NOMO-1 treated with DMSO at 0.1 percent for 48 hours (cell line): Measurements from ENCODE around the gene DQX1.
A peak's percentile ranks its signal among the peaks of the same experiment; 100 is the strongest.

Source experiments
- DNase-seq: peaks from one replicate; lab custom pipeline; 2025; ENCODE audit not compliant: unreplicated experiment; lab: John Stamatoyannopoulos, UW

DQX1 gene

GRCh38 chr2:74512744-74513604, 13.1 kb downstream of the DQX1 start:
- no peak for DNase-seq

GRCh38 chr2:74511104-74511989, 14.7 kb downstream of the DQX1 start:
- no peak for DNase-seq

DNA sequence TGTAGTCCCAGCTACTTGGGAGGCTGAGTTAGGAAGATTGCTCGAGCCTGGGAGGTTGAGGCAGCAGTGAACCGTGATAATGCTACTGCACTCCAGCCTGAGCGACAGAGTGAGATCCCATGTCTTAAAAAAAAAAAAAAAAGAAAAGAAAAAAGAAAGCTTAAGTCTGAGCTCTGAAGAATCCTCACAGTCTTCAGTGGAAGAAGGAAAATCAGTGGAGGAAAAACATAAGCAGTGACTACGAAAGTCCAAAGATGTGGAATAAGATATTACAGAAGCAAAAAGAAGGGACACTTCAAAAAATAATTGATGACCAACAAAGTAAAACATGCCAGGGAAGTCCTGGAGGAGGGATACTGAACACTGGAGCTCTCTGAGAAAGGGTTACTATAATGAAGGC, 15.8 kb downstream of the DQX1 start:
- no peak for DNase-seq

- no peak for DNase-seq
These were observed 18.0 kb downstream of the DQX1 start for GRCh38 chr2:74507926-74508520.

- DNase-seq: peak; percentile 93
These were observed 18.7 kb downstream of the DQX1 start, which contains the start of gene PCGF1 for GRCh38 chr2:74507145-74507925. Gene PCGF1, minus strand, starts transcription at chr2:74507695. Its CDS starts 27 bp downstream, at chr2:74507668.

DNA sequence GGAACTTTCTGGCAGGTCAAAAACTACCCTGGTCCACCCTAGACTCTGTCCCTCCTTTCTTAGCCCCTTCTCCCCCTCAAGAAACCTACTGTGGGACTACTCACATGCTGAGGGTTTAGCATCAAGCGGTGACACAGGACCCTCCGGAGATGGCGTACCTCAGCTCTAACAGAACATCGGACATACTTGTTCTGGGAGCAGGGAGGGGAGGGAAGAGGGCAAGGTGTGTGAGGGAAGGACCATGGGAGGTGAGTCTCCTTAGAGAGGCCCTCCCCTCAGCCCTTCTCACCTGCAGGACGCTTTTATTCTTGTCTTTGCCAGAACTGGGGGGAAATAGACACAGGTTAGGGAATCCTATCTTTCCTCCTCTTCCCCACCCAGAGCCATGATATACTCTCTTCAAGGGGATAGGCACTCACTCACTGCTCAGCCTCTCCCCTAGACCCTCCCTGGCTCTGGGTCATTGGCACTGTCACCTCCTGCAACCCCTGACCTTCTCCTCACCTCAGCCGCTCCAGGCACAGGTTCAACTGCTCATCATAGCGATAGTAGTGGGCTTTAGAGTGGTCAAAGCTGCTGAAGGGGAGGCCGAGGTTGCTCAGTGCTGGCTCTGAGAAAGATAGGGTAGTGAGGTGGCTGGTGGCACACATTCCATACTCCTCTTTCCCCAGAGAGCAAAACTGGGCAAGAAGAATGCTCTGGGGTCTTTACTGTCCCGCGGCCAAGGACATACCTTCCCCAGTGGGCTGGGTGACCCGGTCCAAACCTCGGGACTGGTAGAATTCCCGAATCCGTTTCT, 20.4 kb downstream of the DQX1 start:
- no peak for DNase-seq

GRCh38 chr2:74504591-74504990, 21.4 kb downstream of the DQX1 start:
- DNase-seq: no peak

- DNase-seq: no peak
These were observed 22.2 kb downstream of the DQX1 start for GRCh38 chr2:74503506-74504475.

DNA sequence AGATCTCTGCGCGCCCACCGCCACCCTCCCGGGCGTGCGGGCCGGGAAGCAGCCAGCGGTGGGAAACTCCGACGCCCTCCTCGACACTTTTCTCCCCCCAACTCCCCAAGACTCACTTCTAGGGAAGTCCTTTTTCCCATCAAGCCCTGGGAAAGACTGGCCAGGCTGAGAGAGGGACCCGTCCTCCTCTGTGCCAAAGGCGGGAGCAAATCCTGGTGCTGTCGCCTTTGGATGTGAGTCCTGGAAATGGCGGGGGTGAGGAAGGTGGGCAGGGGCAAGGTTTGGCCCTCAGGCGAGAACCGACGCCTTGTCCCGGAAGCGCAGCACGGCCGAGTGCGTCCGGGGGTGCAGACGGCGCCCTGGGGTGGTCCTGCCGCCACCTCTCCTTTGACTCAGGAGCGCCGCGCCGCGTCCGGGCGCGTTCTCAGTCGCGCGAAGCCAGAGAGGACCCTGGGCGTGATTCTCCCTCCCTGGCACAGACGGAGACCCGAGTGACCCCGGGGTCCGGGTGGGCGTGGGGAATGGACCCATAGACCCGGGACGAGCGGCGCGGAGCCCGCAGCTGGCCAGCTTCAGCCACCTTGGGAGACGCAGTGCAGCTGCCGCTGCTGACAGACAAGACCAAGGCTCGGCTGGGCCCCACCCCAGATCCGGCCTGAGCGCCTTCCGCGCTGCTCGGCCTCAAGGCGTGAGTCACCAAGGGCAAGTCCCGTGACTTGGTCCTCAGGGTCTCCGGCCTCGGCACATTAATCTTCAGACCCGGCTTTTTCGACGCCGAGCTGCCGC, 23.1 kb downstream of the DQX1 start:
- DNase-seq: peak; percentile 70

DNA sequence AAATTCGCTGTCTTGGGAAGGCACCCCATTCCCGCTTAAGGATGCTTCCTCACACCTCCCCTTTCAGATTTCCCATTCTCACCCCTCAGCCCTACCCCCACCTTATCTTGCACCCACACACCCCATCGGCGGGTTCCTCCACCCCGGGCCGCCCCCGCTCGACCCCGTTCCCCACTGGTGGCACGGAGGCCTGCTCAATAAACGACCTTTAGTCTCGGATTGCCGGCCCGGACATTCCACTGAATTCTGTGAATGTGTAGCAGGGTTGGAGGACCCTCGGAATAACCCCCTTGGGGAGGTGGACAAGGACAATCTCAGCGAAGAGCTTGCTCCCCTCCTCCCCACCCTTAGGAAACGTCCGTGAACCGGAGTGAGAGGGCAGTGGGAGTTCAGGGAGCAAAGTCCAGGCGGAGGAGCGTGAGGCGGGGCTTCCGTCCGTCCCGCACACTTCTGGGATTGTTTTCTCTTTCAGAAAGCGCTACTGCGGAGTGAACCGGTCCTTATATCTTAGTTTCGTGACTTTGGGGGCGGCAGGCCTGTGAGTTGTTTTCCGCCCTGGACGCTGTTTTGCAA, 23.8 kb downstream of the DQX1 start:
- DNase-seq: peak; percentile 10

DNA sequence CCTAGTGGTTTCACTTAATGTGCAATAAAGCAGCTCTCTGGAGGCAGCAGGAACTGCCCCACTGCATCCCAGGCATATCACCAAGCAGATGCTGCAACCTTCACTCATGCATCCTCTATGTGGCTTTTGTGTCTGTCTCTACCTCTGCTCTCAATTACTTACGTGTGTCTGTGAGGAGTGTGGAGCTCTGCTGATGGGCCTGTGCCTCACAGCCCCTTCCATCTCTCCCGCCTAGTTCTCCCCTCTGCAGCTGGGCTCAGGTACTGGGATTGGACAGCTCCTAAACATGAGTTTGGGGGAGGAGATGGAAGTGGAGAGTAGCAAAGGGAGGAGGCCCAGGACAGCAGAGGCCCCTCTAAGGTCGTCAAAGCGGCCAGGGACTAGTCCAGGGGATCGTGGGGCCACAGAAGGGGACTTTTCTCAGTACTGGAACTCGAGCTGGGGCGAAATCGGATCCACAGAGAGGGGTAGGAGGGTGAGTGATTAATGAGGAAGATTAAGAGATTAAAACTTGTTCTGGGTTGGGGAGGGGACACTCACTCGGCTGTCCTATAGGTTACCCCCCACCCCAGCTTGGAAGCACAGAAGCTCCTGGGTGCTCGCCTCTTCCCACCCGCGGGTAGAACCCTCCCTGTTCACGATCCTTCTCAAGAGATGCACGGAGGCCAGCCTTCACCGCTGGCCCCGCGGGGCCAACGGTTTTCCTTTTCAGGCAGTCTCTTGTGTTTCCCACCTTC, 24.5 kb downstream of the DQX1 start:
- no peak for DNase-seq

DNA sequence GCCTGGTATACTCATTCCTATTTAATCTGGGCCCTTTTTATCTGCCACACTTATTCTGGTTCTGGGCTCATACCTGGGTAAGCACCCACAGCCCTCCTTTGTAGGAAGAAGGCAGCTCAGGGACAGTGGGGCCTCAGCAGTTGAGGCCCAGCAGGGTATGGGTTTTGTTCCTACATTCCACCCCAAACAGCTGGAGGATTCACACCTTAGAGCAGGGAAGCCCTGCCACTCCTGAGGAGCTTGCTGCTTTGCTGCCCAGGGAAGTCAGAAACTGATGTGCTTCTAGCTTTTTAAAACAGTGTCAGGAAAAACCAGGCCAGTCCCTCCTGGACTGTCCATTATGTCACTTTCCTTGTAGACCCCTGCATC, 25.5 kb downstream of the DQX1 start:
- DNase-seq: no peak

DNA sequence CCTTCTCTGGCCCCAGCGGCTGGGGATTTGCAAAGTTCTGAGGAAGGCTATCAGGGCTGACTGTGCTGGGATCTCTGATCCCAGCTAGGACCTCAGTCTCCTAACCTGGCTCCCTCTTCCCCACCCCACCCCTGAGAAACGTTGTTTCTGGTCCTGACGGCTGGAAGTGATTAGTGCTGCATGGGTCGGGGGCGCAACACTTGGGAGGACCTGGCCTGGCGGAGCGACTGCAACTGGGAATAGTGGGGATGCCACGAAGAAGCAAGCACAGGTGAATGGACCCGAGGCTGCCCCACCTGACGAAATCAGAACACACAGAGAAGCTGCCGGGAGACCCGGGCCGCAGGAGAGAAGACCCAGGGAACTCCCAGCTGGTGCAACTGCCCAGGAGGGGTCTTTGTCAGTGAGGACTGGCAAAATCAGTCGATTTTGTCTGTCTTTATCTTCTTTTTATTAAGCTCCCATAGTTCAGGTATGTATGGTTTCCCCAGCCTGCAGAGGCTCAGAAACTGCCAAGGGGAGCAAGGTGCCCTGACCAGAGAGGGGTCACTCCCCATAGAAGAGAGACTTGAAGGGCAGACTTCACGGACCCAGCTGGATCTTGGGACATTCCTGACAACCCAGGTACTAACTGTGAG, 26.0 kb downstream of the DQX1 start:
- DNase-seq: no peak

GRCh38 chr2:74499267-74499939, 26.6 kb downstream of the DQX1 start, which contains the start of gene LBX2:
Gene LBX2, minus strand, starts transcription at chr2:74499603. Its CDS starts 66 bp downstream, at chr2:74499537.
- DNase-seq: no peak

DNA sequence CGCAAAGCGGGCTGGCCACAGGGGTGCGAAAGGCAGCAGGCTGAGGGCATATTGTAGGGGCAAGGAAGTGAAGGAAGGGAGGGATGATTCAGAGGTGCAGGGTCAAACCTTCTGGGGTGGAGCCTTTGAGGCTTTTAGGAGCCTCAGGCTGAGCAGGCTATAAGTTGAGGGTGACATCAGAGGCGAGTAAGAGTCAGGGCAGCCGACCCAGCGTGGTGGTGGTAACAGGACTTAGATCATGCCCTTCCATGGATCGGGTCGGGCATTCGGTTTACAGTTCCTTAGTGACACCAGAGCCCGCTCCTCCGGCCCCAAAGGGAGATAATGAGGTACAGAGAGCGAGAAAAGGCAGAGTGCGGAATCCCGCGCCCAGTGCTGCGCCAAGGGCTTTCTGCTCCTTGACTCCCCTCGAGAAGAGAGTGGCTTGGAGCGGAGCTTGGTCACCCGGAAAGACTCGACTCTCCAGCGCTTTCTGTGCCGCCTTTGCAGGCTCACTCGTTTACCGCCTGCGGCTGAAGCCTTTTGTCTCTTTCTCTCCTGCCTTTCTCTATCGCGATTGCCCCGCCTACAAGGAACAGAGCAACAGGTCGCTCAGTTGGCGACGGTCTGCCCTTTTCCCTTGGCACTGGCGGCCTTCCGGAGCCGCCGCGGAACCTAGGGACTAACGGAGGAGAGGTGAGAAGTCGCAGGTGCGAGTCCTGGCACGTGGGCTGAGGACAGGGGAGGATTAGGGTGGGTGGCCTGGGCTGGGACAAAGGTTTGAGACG, 27.3 kb downstream of the DQX1 start:
- peak; percentile 16 for DNase-seq
